UCSD-AML1 (cell line): ENCODE results near the gene ATL3.
"Not testable (repeated sequence)": the region's sequence is repeated elsewhere in the genome, so short reads cannot be mapped to it uniquely, and the experiment has no call there.

ENCODE experiments used
- DNase-seq: peaks from one replicate; lab custom pipeline; 2025; ENCODE audit not compliant: unreplicated experiment; lab: John Stamatoyannopoulos, UW

The ATL3 gene

GRCh38 chr11:63671322-63672155 lies at the start of gene ATL3:
TSS of gene ATL3 (minus strand) at chr11:63671376. CDS start at chr11:63671335, 41 bp downstream.
- peak; percentile 98 for DNase-seq

GRCh38 chr11:63720611-63721010 lies 49.4 kb upstream of the ATL3 start:
- no peak for DNase-seq

GRCh38 chr11:63719987-63720386 lies 48.8 kb upstream of the ATL3 start:
- no peak for DNase-seq

- no peak for DNase-seq
Measured at GRCh38 chr11:63719001-63719400, 47.8 kb upstream of the ATL3 start.

GRCh38 chr11:63716046-63716445 lies 44.9 kb upstream of the ATL3 start:
- no peak for DNase-seq

GRCh38 chr11:63713766-63714165 lies 42.6 kb upstream of the ATL3 start:
- DNase-seq: no peak

GRCh38 chr11:63711838-63712237 lies 40.7 kb upstream of the ATL3 start:
- no peak for DNase-seq

GRCh38 chr11:63710476-63711217 lies 39.5 kb upstream of the ATL3 start:
- no peak for DNase-seq

- no peak for DNase-seq
Measured at GRCh38 chr11:63709336-63709884, 38.2 kb upstream of the ATL3 start.

- DNase-seq: no peak
Measured at GRCh38 chr11:63708764-63709163, 37.6 kb upstream of the ATL3 start.

GRCh38 chr11:63705526-63705925 lies 34.4 kb upstream of the ATL3 start:
- no peak for DNase-seq

GRCh38 chr11:63699896-63700295 lies 28.7 kb upstream of the ATL3 start:
- DNase-seq: no peak

- DNase-seq: no peak
Measured at GRCh38 chr11:63698976-63699733, 28.0 kb upstream of the ATL3 start.

- no peak for DNase-seq
Measured at GRCh38 chr11:63694596-63694995, 23.4 kb upstream of the ATL3 start.

GRCh38 chr11:63687845-63688244 lies 16.7 kb upstream of the ATL3 start:
- DNase-seq: no peak

GRCh38 chr11:63686926-63687325 lies 15.8 kb upstream of the ATL3 start:
- no peak for DNase-seq

- not testable (repeated sequence) for DNase-seq
Measured at GRCh38 chr11:63685158-63685721, 14.1 kb upstream of the ATL3 start.

- DNase-seq: no peak
Measured at GRCh38 chr11:63683133-63683991, 12.2 kb upstream of the ATL3 start.

- peak; percentile 29 for DNase-seq
Measured at GRCh38 chr11:63682066-63683021, 11.2 kb upstream of the ATL3 start.
